Lower lobe of right lung (tissue), 2 donors: Measurements from ENCODE around the gene AP3D1. TPM values are rescaled to one million over a fixed set of nuclear protein-coding genes. Genes with fewer than 3 reads are reported as not detected.
"Not testable (repeated sequence)": the region's sequence is repeated elsewhere in the genome, so short reads cannot be mapped to it uniquely, and the experiment has no call there.

Experiments
- ATAC-seq, 2 donors: fragments of 200-7000 bp; cut with Tn5 transposase; one replicate each; pipeline ENCODE4 v1.9.1; 2020 to 2022; ENCODE audit warnings: mild to moderate bottlenecking in 2 of 2, moderate library complexity in 2 of 2
- DNase-seq: peaks from one replicate; pipeline ENCODE4 v3.0.0-alpha.2; 2020
- H3K27ac ChIP-seq: fragments of 200-600 bp; one replicate; pipeline ENCODE4 v1.8.0; 2022
- H3K27me3 ChIP-seq: fragments of 200-600 bp; one replicate; pipeline ENCODE4 v1.8.0; 2022; ENCODE audit warnings: low read depth
- H3K36me3 ChIP-seq: fragments of 200-600 bp; one replicate; pipeline ENCODE4 v1.8.0; 2022; ENCODE audit warnings: mild to moderate bottlenecking
- H3K4me1 ChIP-seq: fragments of 200-600 bp; one replicate; pipeline ENCODE4 v1.8.0; 2022
- H3K4me3 ChIP-seq: fragments of 200-600 bp; one replicate; pipeline ENCODE4 v1.8.0; 2022; ENCODE audit warnings: mild to moderate bottlenecking
- H3K9me3 ChIP-seq: fragments of 200-600 bp; one replicate; pipeline ENCODE4 v1.8.0; 2022
- intact Hi-C: fragments of 100-400 bp; cut with DNase I; formaldehyde crosslinking; loops from one replicate; pipeline ENCODE4 v1.11.0; 2022
- long read RNA-seq: library from polyadenylated mRNA; unstranded; transcript quantifications from one replicate; pipeline ENCODE4 v2.0.0, GENCODE V29; 2021
- total RNA-seq: library from RNA; stranded (reverse); fragmentation: NEBNext Ultra II Directional; extraction: Animal tissue kit (Norgen Biotek cat#: 25700); gene quantifications from one replicate; pipeline ENCODE4 v1.2.1, GENCODE V29; 2021
- TF ChIP-seq, protein P1 (sequence below): fragments of 200-600 bp; IDR thresholded peaks from one replicate; pipeline ENCODE4 v1.8.0; 2022; ENCODE audit warnings: antibody characterized with exemption, mild to moderate bottlenecking
- donor health status: DM: no; HTN: yes; CAD: no; lungs with severe emphysema.

AP3D1 gene
- total RNA-seq = 99.5 TPM
- long read RNA-seq, full-length matches to known transcripts = 46 of 264 reads
- long read RNA-seq, partial matches to known transcripts = 166 of 264 reads
- long read RNA-seq, other reads (novel, unspliced or antisense) = 52 of 264 reads

DNA sequence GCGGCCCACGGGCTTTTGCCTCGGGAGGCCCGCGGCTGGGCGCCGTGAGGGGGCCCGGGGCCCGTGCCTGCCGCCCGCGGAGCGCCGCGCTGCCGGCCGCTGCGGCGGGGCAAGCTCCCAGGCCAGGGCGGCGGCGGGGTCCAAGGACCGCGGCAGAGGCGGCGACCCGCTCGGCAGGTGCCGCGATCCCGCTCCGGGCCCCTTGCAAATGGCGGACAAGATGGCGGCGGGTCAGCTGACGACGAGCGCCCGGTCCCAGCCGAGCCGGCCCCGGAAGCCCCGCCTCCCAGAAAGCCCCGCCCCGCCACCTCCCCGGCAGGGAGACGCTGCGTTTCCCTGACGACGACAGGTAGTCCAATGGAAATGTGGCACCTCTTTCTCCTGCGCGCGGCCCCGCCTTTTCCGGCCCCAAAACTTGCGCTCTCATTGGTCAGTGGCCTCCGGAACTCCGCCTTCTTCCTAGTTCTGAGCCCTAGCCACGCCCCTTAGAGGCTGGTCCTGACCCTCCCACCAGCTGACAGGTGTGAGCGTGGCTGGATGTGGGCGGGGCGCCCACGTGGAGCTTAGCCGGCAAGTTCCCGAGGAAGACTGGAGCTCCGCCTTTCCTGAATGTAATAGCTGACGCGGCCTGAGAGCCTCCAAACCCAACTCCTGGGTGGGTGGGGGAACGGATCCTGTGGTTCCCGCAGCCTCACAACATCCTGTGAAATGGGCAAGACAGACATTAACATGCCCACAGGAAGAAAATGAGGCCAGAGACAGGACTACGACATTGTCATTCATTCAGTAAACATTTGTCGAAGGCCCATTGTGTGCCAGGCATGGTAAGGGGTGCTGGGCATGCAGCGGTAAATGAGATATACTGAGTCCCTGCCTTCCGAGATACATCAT is at the start of gene AP3D1:
AP3D1 (minus strand) TSS at position 228 of the 891 bp plus-strand sequence. CDS start 232 bp downstream, outside the sequence.
- Histone ChIP-seq H3K9me3 (no peaks in the 10 kb centered on the region), H3K27ac (peak within 1 kb of the TSS; percentile 88), H3K4me3 (peak within 1 kb of the TSS; percentile 100), H3K36me3 (no peaks in the 10 kb centered on the region), H3K4me1 (peaks cover 40% of the 10 kb centered on the region), H3K27me3 (no peaks in the 10 kb centered on the region)
- DNase-seq (peak; percentile 99), ATAC-seq (peak; percentile 96 to 98)
- TF ChIP-seq, protein P1, sequence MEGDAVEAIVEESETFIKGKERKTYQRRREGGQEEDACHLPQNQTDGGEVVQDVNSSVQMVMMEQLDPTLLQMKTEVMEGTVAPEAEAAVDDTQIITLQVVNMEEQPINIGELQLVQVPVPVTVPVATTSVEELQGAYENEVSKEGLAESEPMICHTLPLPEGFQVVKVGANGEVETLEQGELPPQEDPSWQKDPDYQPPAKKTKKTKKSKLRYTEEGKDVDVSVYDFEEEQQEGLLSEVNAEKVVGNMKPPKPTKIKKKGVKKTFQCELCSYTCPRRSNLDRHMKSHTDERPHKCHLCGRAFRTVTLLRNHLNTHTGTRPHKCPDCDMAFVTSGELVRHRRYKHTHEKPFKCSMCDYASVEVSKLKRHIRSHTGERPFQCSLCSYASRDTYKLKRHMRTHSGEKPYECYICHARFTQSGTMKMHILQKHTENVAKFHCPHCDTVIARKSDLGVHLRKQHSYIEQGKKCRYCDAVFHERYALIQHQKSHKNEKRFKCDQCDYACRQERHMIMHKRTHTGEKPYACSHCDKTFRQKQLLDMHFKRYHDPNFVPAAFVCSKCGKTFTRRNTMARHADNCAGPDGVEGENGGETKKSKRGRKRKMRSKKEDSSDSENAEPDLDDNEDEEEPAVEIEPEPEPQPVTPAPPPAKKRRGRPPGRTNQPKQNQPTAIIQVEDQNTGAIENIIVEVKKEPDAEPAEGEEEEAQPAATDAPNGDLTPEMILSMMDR = no peak
- intact Hi-C loops = no loop called here

DNA sequence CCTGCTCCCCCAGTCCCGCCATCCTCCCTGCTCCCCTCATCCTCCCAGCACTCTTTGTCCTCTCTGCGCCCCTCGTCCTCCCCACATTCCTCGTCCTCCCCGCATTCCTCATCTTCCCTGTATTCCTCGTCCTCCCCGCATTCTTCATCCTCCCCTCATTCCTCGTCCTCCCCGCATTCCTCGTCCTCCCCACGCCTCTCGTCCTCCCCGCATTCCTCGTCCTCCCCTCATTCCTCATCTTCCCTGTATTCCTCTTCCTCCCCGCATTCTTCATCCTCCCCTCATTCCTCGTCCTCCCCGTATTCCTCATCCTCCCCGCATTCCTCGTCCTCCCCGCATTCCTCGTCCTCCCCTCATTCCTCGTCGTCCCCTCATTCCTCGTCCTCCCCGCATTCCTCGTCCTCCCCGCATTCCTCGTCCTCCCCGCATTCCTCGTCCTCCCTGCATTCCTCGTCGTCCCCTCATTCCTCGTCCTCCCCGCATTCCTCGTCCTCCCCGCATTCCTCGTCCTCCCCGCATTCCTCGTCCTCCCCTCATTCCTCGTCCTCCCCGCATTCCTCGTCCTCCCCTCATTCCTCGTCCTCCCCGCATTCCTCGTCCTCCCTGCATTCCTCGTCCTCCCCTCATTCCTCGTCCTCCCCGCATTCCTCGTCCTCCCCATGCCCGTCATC is 49.4 kb upstream of the AP3D1 start:
- H3K9me3 ChIP-seq, ATAC-seq, intact Hi-C loops, H3K27me3 ChIP-seq, DNase-seq, H3K4me3 ChIP-seq, H3K4me1 ChIP-seq, H3K27ac ChIP-seq: not testable (repeated sequence)
- H3K36me3 ChIP-seq = peaks cover 64% of the 10 kb centered on the region

DNA sequence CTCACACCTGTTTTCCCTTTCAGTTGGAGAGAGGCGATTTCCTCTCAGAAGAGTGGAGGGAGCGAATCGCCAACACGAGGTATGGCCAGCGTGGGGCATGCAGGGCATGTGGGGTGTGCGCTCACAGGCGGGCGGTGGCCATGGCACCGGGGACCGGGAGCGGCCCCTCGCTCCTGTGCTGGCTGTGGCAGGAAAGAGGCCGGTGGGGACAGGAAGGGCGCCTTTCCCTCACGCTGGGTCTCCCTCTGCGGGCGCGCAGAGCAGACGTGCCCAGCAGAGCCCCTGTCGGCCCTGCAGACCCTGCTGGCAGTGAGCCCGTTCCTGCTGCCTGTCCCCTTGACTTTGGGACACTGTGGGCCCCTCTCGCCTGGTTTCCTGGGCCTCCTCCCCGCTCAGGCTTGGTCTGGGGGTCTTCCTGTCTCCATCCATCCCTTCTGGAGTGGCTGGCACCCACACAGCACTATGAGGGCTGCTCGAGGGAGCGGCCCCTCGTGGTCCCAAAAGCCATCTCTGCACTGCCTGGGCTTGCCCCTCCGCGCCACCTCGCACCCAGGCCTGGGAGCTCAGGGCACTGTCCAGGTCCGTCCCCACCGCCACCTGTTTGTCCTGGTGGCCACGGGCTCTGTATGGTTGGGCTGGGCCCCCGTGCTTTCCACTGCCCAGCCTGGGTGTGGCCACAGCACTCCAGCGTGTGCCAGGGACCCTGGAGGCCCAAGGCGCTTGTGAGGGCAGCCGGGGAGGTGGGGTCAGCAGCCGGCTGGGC is 48.7 kb upstream of the AP3D1 start:
- no peak overlapping the region for H3K4me3 ChIP-seq
- ATAC-seq (peak in 1 of 2 donors; percentile 7), DNase-seq (no peak)
- H3K27ac ChIP-seq = no peak overlapping the region
- no peaks in the 10 kb centered on the region for H3K9me3 ChIP-seq
- no peaks in the 10 kb centered on the region for H3K27me3 ChIP-seq
- H3K36me3 ChIP-seq = peaks cover 64% of the 10 kb centered on the region
- H3K4me1 ChIP-seq = no peaks in the 10 kb centered on the region
- intact Hi-C loops = no loop called here
- TF ChIP-seq, protein P1 = no peak

DNA sequence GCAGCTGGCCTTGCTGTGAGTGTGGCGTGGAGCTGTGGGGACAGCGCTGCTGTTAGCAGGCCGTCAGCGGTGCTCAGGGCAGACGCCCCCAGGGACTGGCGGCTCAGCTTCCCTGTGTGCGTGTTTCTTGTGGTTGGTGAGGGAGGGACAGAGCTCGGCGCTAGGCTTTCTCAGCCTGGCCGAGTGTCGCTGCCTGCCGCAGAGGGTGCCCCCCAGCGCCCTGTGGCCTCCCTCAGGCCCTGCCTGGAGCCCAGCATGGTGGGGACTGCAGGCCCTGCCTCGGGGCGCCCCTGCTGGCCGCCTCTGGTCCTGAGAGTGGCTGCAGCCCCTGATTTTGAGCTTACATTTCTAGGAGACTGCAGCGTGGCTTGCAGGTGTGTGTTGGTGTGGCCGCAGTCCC is 47.8 kb upstream of the AP3D1 start:
- Histone ChIP-seq H3K4me3 (no peak overlapping the region), H3K36me3 (peaks cover 66% of the 10 kb centered on the region), H3K27me3 (no peaks in the 10 kb centered on the region), H3K27ac (no peak overlapping the region), H3K4me1 (no peaks in the 10 kb centered on the region), H3K9me3 (no peaks in the 10 kb centered on the region)
- TF ChIP-seq, protein P1 = no peak
- ATAC-seq = no peak
- DNase-seq = no peak
- intact Hi-C loops = no loop called here

DNA sequence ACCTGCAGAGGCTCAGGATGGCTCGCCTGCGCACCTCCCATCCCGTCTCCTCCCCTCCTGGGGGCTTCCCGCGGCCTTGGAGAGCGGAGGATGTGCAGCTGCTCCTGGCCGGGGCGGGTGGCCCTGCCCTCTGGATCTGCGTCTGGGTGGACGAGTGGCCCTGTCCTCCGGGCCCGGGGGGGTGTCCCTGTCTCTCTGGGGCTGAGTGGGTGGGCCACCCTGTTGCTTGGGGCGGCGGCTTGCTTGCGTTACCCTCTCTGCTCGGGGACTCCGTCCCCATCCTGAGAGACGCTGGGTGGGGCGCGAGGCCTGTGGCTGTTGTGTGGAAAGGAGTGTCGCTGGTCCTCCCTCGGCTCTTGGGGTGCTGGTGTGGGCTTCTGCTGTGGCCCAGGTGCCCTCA is 47.0 kb upstream of the AP3D1 start:
- Histone ChIP-seq H3K27ac (no peak overlapping the region), H3K4me3 (no peak overlapping the region), H3K4me1 (no peaks in the 10 kb centered on the region), H3K27me3 (no peaks in the 10 kb centered on the region), H3K36me3 (peaks cover 66% of the 10 kb centered on the region), H3K9me3 (no peaks in the 10 kb centered on the region)
- DNase-seq (no peak), ATAC-seq (no peak)
- TF ChIP-seq, protein P1 = no peak
- intact Hi-C loops = no loop called here
